SK-N-SH (cell line): Measurements from ENCODE around the gene SV2B.

ENCODE experiments used
- YY1 ChIP-seq: IDR thresholded peaks from 2 replicates; pipeline ENCODE4 v1.4.0; 2012; ENCODE audit warnings: low read depth, mild to moderate bottlenecking
- TF ChIP-seq, protein P1 (sequence below): fragments of 200-600 bp; sonication (generic); IDR thresholded peaks from 2 replicates; pipeline ENCODE4 v1.6.1; 2017; ENCODE audit warnings: antibody characterized with exemption, mild to moderate bottlenecking, moderate library complexity

DNA sequence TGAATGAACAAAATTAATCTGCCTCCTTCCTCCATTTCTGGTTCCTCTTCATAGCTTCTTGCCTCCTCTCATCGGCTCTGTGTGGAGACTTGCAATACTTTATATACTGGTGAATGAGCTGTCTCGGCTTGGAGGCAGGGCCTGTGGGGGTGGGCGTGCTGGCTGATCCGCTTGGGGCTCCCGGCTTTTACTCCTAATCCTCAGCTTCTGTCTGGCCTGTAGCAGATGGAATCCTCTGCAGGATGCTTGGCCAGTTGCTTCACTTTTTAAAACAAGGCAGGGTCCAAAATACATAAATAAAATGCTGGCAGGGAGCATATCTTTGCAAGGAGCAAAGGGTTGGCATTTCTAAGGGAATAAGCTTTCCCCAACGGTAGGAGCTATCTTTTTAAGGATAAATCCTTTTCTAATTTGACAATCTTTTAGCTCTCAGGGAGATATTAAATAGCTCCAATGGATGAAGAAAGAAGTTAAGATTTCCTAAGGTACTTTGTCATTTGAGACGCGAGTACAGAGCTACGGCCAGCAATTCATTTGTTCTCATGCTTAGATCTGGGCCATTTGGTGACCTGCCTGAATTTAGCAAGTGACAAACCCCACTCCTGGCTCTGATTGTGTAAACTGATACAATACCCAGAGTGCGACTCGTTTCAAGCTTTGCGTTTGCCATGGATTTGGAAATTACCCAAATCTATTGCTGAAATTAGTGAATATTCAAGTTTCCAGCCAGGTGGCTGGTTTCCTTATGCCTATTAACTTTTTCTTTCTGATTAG lies 18.9 kb downstream of the SV2B start:
- TF ChIP-seq, protein P1, sequence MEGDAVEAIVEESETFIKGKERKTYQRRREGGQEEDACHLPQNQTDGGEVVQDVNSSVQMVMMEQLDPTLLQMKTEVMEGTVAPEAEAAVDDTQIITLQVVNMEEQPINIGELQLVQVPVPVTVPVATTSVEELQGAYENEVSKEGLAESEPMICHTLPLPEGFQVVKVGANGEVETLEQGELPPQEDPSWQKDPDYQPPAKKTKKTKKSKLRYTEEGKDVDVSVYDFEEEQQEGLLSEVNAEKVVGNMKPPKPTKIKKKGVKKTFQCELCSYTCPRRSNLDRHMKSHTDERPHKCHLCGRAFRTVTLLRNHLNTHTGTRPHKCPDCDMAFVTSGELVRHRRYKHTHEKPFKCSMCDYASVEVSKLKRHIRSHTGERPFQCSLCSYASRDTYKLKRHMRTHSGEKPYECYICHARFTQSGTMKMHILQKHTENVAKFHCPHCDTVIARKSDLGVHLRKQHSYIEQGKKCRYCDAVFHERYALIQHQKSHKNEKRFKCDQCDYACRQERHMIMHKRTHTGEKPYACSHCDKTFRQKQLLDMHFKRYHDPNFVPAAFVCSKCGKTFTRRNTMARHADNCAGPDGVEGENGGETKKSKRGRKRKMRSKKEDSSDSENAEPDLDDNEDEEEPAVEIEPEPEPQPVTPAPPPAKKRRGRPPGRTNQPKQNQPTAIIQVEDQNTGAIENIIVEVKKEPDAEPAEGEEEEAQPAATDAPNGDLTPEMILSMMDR = no peak
- no peak for TF ChIP-seq YY1
